LNCaP clone FGC (cell line): ENCODE measurements around the gene TRIP11.

Experiments
- DNase-seq: peaks from one replicate; pipeline ENCODE4 v3.0.0-alpha.2; 2011; ENCODE audit warnings: low read depth
- H3K4me3 ChIP-seq: 2 replicates; pipeline ENCODE4 v1.5.1; 2011; ENCODE audit warnings: mild to moderate bottlenecking, low read depth, low read length, control low read depth
- TF ChIP-seq, protein P1 (sequence below): IDR thresholded peaks from 2 replicates; pipeline ENCODE4 v1.5.1; 2012; ENCODE audit warnings: mild to moderate bottlenecking; ENCODE audit not compliant: control insufficient read depth, insufficient read depth; ENCODE audit errors: extremely low read depth

Gene TRIP11

DNA sequence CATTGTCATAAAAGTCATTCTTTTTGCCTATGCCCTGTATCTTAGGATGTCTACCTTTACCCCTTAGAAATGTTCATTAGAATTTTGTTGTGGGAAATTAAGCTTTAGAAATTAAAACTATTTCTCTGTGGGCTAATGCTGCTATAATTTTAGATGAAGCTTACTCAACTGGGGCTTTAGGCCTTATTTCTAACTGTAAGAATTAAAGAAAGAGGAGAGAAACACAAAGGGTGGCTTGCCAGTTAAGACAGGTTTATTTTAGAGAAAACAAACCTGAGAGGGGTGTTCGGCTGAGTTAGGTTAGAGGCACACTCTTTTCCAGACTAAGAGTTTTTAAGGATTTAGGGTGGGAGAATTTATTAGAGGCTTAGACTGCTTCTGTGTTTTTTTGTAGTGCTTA is 6.4 kb downstream of the TRIP11 start:
- no peak overlapping the region for H3K4me3 ChIP-seq
- TF ChIP-seq, protein P1, sequence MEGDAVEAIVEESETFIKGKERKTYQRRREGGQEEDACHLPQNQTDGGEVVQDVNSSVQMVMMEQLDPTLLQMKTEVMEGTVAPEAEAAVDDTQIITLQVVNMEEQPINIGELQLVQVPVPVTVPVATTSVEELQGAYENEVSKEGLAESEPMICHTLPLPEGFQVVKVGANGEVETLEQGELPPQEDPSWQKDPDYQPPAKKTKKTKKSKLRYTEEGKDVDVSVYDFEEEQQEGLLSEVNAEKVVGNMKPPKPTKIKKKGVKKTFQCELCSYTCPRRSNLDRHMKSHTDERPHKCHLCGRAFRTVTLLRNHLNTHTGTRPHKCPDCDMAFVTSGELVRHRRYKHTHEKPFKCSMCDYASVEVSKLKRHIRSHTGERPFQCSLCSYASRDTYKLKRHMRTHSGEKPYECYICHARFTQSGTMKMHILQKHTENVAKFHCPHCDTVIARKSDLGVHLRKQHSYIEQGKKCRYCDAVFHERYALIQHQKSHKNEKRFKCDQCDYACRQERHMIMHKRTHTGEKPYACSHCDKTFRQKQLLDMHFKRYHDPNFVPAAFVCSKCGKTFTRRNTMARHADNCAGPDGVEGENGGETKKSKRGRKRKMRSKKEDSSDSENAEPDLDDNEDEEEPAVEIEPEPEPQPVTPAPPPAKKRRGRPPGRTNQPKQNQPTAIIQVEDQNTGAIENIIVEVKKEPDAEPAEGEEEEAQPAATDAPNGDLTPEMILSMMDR, result no peak
- no peak for DNase-seq

DNA sequence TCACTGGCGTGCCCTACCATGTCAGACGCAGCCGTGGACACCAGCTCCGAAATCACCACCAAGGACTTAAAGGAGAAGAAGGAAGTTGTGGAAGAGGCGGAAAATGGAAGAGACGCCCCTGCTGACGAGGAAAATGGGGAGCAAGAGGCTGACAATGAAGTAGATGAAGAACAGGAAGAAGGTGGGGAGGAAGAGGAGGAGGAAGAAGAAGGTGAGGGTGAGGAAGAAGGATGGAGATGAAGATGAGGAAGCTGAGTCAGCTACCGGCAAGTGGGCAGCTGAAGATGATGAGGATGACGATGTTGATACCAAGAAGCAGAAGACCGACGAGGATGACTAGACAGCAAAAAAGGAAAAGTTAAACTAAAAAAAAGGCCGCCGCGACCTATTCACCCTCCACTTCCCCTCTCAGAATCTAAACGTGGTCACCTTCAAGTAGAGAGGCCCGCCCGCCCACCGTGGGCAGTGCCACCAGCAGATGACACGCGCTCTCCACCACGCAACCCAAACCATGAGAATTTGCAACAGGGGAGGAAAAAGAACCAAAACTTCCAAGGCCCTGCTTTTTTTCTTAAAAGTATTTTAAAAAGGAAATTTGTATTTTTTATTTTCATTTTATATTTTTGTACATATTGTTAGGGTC is 13.2 kb downstream of the TRIP11 start:
- H3K4me3 ChIP-seq, result no peak overlapping the region
- TF ChIP-seq, protein P1, result no peak
- DNase-seq, result no peak

DNA sequence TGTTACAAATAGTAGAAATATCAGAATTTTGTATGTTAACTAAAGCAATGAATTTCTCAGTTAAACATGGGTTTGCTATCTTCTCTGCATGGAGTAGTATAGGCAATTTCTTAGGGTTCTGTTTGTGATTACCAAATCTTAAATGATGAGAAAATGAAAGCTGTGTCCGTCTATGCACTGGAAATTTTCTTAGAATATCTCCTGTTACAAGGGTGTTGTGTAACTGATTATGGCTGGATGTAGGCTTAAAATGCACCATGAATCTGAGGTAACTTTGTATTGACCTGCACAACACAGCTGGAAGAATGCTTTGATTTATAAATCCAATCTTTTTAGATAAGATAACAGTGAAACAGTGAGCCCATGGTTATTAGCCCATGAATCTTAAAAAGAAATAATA is 17.8 kb downstream of the TRIP11 start:
- no peak for DNase-seq
- TF ChIP-seq, protein P1, result no peak
- no peak overlapping the region for H3K4me3 ChIP-seq

DNA sequence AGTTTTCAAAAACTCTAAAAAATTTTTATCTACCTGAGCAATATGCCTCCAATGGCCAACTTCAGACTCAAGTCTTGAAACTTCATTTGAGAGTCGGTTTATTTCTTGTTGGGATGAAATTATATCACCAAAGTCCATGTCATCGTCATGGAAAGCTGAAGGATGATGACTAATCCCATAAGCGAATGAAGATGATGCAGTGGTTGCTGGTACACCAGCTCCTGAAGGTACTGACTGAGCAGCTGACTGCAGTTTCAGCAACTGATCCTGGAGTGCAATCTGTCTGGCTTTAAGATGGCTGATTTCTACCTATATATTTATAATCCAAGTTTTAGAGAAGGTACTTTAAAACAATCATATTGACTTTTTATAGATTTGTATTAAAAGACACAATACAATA is 18.3 kb downstream of the TRIP11 start:
- TF ChIP-seq, protein P1, result no peak
- H3K4me3 ChIP-seq, result no peak overlapping the region
- no peak for DNase-seq

DNA sequence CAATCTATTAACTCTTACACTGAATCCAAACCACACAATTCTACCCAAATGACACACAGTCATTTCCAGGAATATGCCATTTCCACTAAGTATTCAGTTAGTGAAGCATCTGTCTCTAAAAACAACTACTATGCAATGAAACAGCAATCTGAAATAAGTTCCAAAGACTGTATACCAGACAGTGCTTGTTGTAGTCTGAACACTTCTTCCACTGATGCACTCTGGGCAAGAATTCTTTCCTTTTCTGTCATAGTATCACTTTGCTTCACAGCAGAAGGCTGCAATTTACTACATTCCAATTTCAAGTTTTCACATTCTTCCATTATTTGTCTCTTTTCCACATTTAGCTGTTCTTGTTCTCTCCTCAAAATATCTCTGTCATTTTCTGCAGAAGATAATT is 25.8 kb downstream of the TRIP11 start:
- TF ChIP-seq, protein P1, result no peak
- DNase-seq, result no peak
- H3K4me3 ChIP-seq, result no peak overlapping the region

DNA sequence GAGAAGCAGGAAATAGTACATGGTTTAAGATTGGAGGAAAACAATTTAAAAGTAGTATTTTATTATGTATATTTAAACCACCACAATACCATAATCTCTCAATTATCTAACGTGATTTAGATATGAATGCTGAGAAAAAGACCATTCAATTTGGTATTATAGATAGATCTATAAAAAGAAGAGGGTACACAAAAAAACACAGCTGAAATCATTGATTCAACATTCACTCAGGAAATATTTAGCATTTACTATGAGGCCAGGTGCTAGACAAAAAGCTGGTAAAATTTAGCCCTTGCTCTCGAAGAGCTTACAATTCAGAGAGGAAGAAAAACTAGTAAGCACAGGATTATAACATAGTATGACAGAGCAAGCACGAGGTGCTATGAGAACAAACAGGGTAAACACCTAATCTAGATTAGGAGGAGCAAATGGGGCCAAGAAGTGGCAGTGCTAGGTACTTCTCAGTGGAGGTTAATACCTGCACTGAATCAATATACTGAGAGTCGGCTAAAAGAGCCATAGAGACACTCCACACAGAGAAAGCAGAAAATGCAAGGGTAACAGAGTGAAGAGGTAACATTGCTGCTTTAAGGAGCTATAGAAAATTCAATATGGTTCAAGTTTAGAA is 27.6 kb downstream of the TRIP11 start:
- TF ChIP-seq, protein P1, result no peak
- no peak for DNase-seq
- no peak overlapping the region for H3K4me3 ChIP-seq

DNA sequence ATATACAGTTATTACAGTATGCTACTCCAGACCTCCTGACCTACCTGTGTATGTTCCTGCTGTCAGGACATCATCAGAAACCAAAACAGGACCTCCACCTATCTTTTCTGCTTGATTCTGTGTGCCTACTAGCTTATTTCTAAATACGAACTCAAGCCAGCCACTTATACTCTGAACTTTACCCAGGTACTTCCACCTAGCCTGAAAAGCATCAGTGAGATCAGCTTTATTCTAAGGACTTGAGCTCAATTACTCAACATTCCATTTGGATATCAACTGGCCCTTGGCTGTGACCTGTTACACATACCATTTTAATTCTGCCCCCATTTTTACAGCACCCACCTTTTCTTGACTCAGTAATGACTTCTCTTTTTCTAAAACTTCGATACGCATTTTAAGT is 29.2 kb downstream of the TRIP11 start:
- TF ChIP-seq, protein P1, result no peak
- DNase-seq, result no peak
- H3K4me3 ChIP-seq, result no peak overlapping the region
